ENCODE results near the gene IFRD2.

The IFRD2 gene

GRCh38 chr3:50327943-50328691, 35.9 kb upstream of the IFRD2 start, which contains the start of gene TUSC2:
Gene TUSC2 (minus strand): TSS chr3:50328223. CDS start chr3:50328099, 124 bp downstream.
- peaks cover 9% of the 10 kb centered on the region for H3F3A ChIP-seq (ENCODE audit: low read depth)
- TF ChIP-seq EZH2phosphoT487 (IDR thresholded peaks at IDR 0.05; ENCODE audit: borderline replicate concordance) = no peak
- TF ChIP-seq CTCF (conservative IDR thresholded peaks at IDR 0.05; ENCODE audit: low read length) = no peak
- H3K4me2 ChIP-seq (ENCODE audit: low read depth, low read length, poor library complexity, severe bottlenecking) = peak within 1 kb of the TSS; percentile 95
- peak within 1 kb of the TSS; percentile 82 for H3K9ac ChIP-seq (ENCODE audit: low read depth, low read length, poor library complexity, severe bottlenecking)
- H4K20me1 ChIP-seq (ENCODE audit: insufficient read depth, low read length, poor library complexity, severe bottlenecking) = peaks cover 49% of the 10 kb centered on the region
- H3K27me3 ChIP-seq (ENCODE audit: insufficient read depth, low read length, poor library complexity, severe bottlenecking) = no peaks in the 10 kb centered on the region
- H3K9me2 ChIP-seq (replicated peaks; ENCODE audit: low read depth, low read length) = no peaks in the 10 kb centered on the region
- no peak within 1 kb of the TSS for H2AFZ ChIP-seq (ENCODE audit: low read length)
- H3K4me1 ChIP-seq (ENCODE audit: insufficient read depth, low read length, poor library complexity, severe bottlenecking) = peaks cover 15% of the 10 kb centered on the region
- H3K9me3 ChIP-seq (ENCODE audit: insufficient read depth, low read depth, low read length) = no peaks in the 10 kb centered on the region
- peak within 1 kb of the TSS; percentile 94 for H3K4me3 ChIP-seq (ENCODE audit: low read length, poor library complexity, severe bottlenecking)
- peaks cover 35% of the 10 kb centered on the region for H3K36me3 ChIP-seq (ENCODE audit: insufficient read depth, low read length)
- peaks cover 51% of the 10 kb centered on the region for H3K79me2 ChIP-seq (ENCODE audit: insufficient read depth, low read length)

GRCh38 chr3:50327129-50327528, 34.9 kb upstream of the IFRD2 start:
- TF ChIP-seq EZH2phosphoT487 (IDR thresholded peaks at IDR 0.05; ENCODE audit: borderline replicate concordance) (no peak), CTCF (conservative IDR thresholded peaks at IDR 0.05; ENCODE audit: low read length) (no peak)
- H3K9ac ChIP-seq (ENCODE audit: low read depth, low read length, poor library complexity, severe bottlenecking) = peak overlapping the region; percentile 82
- H3K79me2 ChIP-seq (ENCODE audit: insufficient read depth, low read length) = peaks cover 41% of the 10 kb centered on the region

GRCh38 chr3:50326182-50326541, 33.9 kb upstream of the IFRD2 start:
- Histone ChIP-seq H3K36me3 (ENCODE audit: insufficient read depth, low read length) (peaks cover 20% of the 10 kb centered on the region), H3K9me2 (replicated peaks; ENCODE audit: low read depth, low read length) (no peaks in the 10 kb centered on the region), H3F3A (ENCODE audit: low read depth) (peaks cover 9% of the 10 kb centered on the region), H3K4me3 (ENCODE audit: low read length, poor library complexity, severe bottlenecking) (no peak overlapping the region), H2AFZ (ENCODE audit: low read length) (no peak overlapping the region), H3K27me3 (ENCODE audit: insufficient read depth, low read length, poor library complexity, severe bottlenecking) (no peaks in the 10 kb centered on the region), H3K9ac (ENCODE audit: low read depth, low read length, poor library complexity, severe bottlenecking) (peak overlapping the region; percentile 82), H3K4me1 (ENCODE audit: insufficient read depth, low read length, poor library complexity, severe bottlenecking) (peaks cover 15% of the 10 kb centered on the region), H4K20me1 (ENCODE audit: insufficient read depth, low read length, poor library complexity, severe bottlenecking) (peaks cover 31% of the 10 kb centered on the region), H3K79me2 (ENCODE audit: insufficient read depth, low read length) (peaks cover 31% of the 10 kb centered on the region), H3K4me2 (ENCODE audit: low read depth, low read length, poor library complexity, severe bottlenecking) (peak overlapping the region; percentile 95), H3K9me3 (ENCODE audit: insufficient read depth, low read depth, low read length) (no peaks in the 10 kb centered on the region)
- no peak for TF ChIP-seq EZH2phosphoT487 (IDR thresholded peaks at IDR 0.05; ENCODE audit: borderline replicate concordance)

More at GRCh38 chr3:50327129-50327528, 34.9 kb upstream of the IFRD2 start:
- Histone ChIP-seq H3F3A (ENCODE audit: low read depth) (peaks cover 9% of the 10 kb centered on the region), H3K27me3 (ENCODE audit: insufficient read depth, low read length, poor library complexity, severe bottlenecking) (no peaks in the 10 kb centered on the region), H3K4me3 (ENCODE audit: low read length, poor library complexity, severe bottlenecking) (peak overlapping the region; percentile 94), H3K9me3 (ENCODE audit: insufficient read depth, low read depth, low read length) (no peaks in the 10 kb centered on the region), H3K9me2 (replicated peaks; ENCODE audit: low read depth, low read length) (no peaks in the 10 kb centered on the region), H3K36me3 (ENCODE audit: insufficient read depth, low read length) (peaks cover 30% of the 10 kb centered on the region), H2AFZ (ENCODE audit: low read length) (no peak overlapping the region), H3K4me2 (ENCODE audit: low read depth, low read length, poor library complexity, severe bottlenecking) (peak overlapping the region; percentile 95), H3K4me1 (ENCODE audit: insufficient read depth, low read length, poor library complexity, severe bottlenecking) (peaks cover 15% of the 10 kb centered on the region), H4K20me1 (ENCODE audit: insufficient read depth, low read length, poor library complexity, severe bottlenecking) (peaks cover 41% of the 10 kb centered on the region)

Measured in Loucy (cell line).